Measurements from ENCODE around the gene PLA1A. TPM values are rescaled to one million over a fixed set of nuclear protein-coding genes. Genes with fewer than 3 reads are reported as not detected.

Gene PLA1A
- polyA plus RNA-seq, 1 of the 3 experiments (the other 2 are of a cell fraction): not detected

DNA sequence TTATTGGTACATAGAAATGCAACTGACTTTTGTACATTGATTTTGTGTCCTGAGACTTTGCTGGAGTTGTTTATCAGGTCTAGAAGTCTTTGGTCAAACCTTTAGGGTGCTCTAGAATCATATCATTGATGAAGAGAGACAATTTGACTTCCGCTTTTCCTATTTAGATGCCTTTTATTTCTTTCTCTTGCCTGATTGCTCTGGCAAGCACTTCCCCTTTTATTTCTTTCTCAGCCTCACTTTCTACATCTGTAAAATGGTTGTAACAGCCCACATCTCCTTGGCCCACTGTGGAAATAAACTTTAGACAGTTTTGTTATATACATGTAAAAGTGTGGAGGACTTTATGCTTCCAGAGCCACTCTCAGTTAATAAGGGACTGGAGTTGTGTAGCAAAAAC lies 14.0 kb downstream of the PLA1A start:
- TF ChIP-seq, protein P1, sequence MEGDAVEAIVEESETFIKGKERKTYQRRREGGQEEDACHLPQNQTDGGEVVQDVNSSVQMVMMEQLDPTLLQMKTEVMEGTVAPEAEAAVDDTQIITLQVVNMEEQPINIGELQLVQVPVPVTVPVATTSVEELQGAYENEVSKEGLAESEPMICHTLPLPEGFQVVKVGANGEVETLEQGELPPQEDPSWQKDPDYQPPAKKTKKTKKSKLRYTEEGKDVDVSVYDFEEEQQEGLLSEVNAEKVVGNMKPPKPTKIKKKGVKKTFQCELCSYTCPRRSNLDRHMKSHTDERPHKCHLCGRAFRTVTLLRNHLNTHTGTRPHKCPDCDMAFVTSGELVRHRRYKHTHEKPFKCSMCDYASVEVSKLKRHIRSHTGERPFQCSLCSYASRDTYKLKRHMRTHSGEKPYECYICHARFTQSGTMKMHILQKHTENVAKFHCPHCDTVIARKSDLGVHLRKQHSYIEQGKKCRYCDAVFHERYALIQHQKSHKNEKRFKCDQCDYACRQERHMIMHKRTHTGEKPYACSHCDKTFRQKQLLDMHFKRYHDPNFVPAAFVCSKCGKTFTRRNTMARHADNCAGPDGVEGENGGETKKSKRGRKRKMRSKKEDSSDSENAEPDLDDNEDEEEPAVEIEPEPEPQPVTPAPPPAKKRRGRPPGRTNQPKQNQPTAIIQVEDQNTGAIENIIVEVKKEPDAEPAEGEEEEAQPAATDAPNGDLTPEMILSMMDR (IDR thresholded peaks at IDR 0.05): no peak
- TF ChIP-seq, protein P2, sequence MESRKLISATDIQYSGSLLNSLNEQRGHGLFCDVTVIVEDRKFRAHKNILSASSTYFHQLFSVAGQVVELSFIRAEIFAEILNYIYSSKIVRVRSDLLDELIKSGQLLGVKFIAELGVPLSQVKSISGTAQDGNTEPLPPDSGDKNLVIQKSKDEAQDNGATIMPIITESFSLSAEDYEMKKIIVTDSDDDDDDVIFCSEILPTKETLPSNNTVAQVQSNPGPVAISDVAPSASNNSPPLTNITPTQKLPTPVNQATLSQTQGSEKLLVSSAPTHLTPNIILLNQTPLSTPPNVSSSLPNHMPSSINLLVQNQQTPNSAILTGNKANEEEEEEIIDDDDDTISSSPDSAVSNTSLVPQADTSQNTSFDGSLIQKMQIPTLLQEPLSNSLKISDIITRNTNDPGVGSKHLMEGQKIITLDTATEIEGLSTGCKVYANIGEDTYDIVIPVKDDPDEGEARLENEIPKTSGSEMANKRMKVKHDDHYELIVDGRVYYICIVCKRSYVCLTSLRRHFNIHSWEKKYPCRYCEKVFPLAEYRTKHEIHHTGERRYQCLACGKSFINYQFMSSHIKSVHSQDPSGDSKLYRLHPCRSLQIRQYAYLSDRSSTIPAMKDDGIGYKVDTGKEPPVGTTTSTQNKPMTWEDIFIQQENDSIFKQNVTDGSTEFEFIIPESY (IDR thresholded peaks at IDR 0.05; ENCODE audit: borderline replicate concordance, low read depth): no peak
- TF ChIP-seq SMC3 (IDR thresholded peaks at IDR 0.05; ENCODE audit: low read depth, low read length): no peak
- no peak for TF ChIP-seq EP300 (IDR thresholded peaks at IDR 0.05; ENCODE audit: borderline replicate concordance in 1 of 2, low read depth in 1 of 2, low read length in 1 of 2)
- TF ChIP-seq, protein P3, sequence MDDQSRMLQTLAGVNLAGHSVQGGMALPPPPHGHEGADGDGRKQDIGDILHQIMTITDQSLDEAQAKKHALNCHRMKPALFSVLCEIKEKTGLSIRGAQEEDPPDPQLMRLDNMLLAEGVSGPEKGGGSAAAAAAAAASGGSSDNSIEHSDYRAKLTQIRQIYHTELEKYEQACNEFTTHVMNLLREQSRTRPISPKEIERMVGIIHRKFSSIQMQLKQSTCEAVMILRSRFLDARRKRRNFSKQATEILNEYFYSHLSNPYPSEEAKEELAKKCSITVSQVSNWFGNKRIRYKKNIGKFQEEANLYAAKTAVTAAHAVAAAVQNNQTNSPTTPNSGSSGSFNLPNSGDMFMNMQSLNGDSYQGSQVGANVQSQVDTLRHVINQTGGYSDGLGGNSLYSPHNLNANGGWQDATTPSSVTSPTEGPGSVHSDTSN (IDR thresholded peaks at IDR 0.05): no peak
- TF ChIP-seq, protein P4, sequence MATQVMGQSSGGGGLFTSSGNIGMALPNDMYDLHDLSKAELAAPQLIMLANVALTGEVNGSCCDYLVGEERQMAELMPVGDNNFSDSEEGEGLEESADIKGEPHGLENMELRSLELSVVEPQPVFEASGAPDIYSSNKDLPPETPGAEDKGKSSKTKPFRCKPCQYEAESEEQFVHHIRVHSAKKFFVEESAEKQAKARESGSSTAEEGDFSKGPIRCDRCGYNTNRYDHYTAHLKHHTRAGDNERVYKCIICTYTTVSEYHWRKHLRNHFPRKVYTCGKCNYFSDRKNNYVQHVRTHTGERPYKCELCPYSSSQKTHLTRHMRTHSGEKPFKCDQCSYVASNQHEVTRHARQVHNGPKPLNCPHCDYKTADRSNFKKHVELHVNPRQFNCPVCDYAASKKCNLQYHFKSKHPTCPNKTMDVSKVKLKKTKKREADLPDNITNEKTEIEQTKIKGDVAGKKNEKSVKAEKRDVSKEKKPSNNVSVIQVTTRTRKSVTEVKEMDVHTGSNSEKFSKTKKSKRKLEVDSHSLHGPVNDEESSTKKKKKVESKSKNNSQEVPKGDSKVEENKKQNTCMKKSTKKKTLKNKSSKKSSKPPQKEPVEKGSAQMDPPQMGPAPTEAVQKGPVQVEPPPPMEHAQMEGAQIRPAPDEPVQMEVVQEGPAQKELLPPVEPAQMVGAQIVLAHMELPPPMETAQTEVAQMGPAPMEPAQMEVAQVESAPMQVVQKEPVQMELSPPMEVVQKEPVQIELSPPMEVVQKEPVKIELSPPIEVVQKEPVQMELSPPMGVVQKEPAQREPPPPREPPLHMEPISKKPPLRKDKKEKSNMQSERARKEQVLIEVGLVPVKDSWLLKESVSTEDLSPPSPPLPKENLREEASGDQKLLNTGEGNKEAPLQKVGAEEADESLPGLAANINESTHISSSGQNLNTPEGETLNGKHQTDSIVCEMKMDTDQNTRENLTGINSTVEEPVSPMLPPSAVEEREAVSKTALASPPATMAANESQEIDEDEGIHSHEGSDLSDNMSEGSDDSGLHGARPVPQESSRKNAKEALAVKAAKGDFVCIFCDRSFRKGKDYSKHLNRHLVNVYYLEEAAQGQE (IDR thresholded peaks at IDR 0.05; ENCODE audit: low read depth, low read length): no peak
- no peak for TF ChIP-seq RCOR1 (IDR thresholded peaks at IDR 0.05; ENCODE audit: low read length)
- no peak for TF ChIP-seq EZH2phosphoT487 (IDR thresholded peaks at IDR 0.05; ENCODE audit: borderline replicate concordance, low read depth)
- no peak for TF ChIP-seq NRF1 (IDR thresholded peaks at IDR 0.05; ENCODE audit: low read depth, low read length)
- no peak for TF ChIP-seq FOSL2 (IDR thresholded peaks at IDR 0.05; ENCODE audit: borderline replicate concordance, low read depth)
- TF ChIP-seq GABPA (IDR thresholded peaks at IDR 0.05; ENCODE audit: low read depth): no peak
- no peak for TF ChIP-seq POLR2AphosphoS5 (IDR thresholded peaks at IDR 0.05; ENCODE audit: low read depth, low read length)
- no peak for TF ChIP-seq MEF2A (IDR thresholded peaks at IDR 0.05; ENCODE audit: borderline replicate concordance, low read depth)
- no peak for TF ChIP-seq FOXJ3 (CRISPR knock-in tag; IDR thresholded peaks at IDR 0.05)
- TF ChIP-seq JUND (IDR thresholded peaks at IDR 0.05): no peak
- no peak for TF ChIP-seq ELF1 (IDR thresholded peaks at IDR 0.05)
- TF ChIP-seq SIN3A (IDR thresholded peaks at IDR 0.05; ENCODE audit: borderline replicate concordance, low read depth, low read length): no peak
- H3K9me2 ChIP-seq: no peaks in the 10 kb centered on the region
- no peaks in the 10 kb centered on the region for H4K20me1 ChIP-seq (ENCODE audit: insufficient read depth)
- no peak overlapping the region for H3K4me2 ChIP-seq
- no peak overlapping the region for H3K4me3 ChIP-seq (ENCODE audit: low read depth in 2 of 2, low read length in 1 of 2)
- no peaks in the 10 kb centered on the region for H3K4me1 ChIP-seq (ENCODE audit: control insufficient read depth in 1 of 2, insufficient read depth in 2 of 2, low read depth in 1 of 2, low read length in 1 of 2)
- no peaks in the 10 kb centered on the region for H3K79me2 ChIP-seq (ENCODE audit: insufficient read depth)
- DNase-seq: no peak
- H3K36me3 ChIP-seq (replicated peaks in 1 of 2; ENCODE audit: control insufficient read depth in 1 of 2, insufficient read depth in 2 of 2, low read length in 1 of 2): no peaks in the 10 kb centered on the region
- peaks cover 7% of the 10 kb centered on the region for H3K9me3 ChIP-seq
- 92% methylated on average over 1 of the region's 1 CpG for WGBS (ENCODE audit: low lambda C conversion rate)
- H3F3A ChIP-seq (replicated peaks; ENCODE audit: insufficient read depth): no peaks in the 10 kb centered on the region
- H3K9ac ChIP-seq: no peak overlapping the region
- ChIA-PET POLR2A (no interaction called here), CTCF (interaction anchor here (0.6 to 2.3 kb wide), 2 partner anchors 11 to 1073 kb away, joined by 3 to 7 read pairs; no protein-coding TSS in a partner anchor)
- no peak overlapping the region for H2AFZ ChIP-seq (ENCODE audit: low read depth)
- no peak overlapping the region for H3K27ac ChIP-seq (ENCODE audit: low read depth in 2 of 2, low read length in 1 of 2)
- H3K27me3 ChIP-seq (ENCODE audit: insufficient read depth): no peaks in the 10 kb centered on the region
